HG02852 (cell line): ENCODE measurements around the gene RBM41.

Experiments used
- ATAC-seq: cut with Tn5 transposase; IDR thresholded peaks from one replicate; pipeline ENCODE4 v1.9.1; 2021; ENCODE audit warnings: mild to moderate bottlenecking, moderate library complexity; ENCODE audit not compliant: unreplicated experiment

Gene RBM41

GRCh38 chrX:107047622-107048021, 71.0 kb downstream of the RBM41 start:
- no peak for ATAC-seq

- no peak for ATAC-seq
Observed at GRCh38 chrX:107029752-107030151, 88.9 kb downstream of the RBM41 start.

GRCh38 chrX:107025545-107025944, 93.1 kb downstream of the RBM41 start:
- ATAC-seq, result no peak

- no peak for ATAC-seq
Observed at GRCh38 chrX:107014936-107015335, 103.7 kb downstream of the RBM41 start.
